HepG2 (cell line): ENCODE results near the gene PLIN5. TPM values are rescaled to one million over a fixed set of nuclear protein-coding genes. Genes with fewer than 3 reads are reported as not detected.

ENCODE experiments used
- ATAC-seq: fragments of 200-7000 bp; cut with Tn5 transposase; 3 replicates; pipeline ENCODE4 v1.9.1; 2020; ENCODE audit warnings: mild to moderate bottlenecking, moderate library complexity
- BruUV-seq: library from RNA; stranded (reverse); fragments of 400-500 nt; replicated peaks from 2 replicates; lab custom pipeline; 2021; lab: Mats Ljungman, UMichigan
- CTCF ChIA-PET: fragments of 300-600 bp; formaldehyde crosslinking; extraction: SDS; loops from one replicate; lab custom pipeline; 2021; ENCODE audit warnings: low total read pairs, inconsistent platforms, low intra/inter-chr PET ratio; lab: Yijun Ruan, JAX
- POLR2A ChIA-PET: fragments of 350-600 bp; sonication (Branson Sonifier 250); formaldehyde crosslinking; loops from one replicate; lab custom pipeline; 2020; ENCODE audit warnings: antibody characterized with exemption, inconsistent platforms; lab: Yijun Ruan, JAX
- DNase-seq: peaks from one replicate; pipeline ENCODE4 v3.0.0-alpha.2; 2015; ENCODE audit warnings: low spot score
- FAIRE-seq: peaks from 3 replicates; lab custom pipeline; 2011; peaks lifted over from hg19 to GRCh38; lab: Jason Lieb, UNC
- H2AFZ ChIP-seq: one replicate; pipeline ENCODE4 v1.6.1; 2011; ENCODE audit warnings: low read length, inconsistent platforms
- H3K27ac ChIP-seq: fragments of 300-600 bp; 3 replicates; pipeline ENCODE4 v1.8.0; 2011; ENCODE audit warnings: mixed run types, mild to moderate bottlenecking, mixed read lengths, low read length, inconsistent platforms; ENCODE audit not compliant: insufficient read depth; ENCODE audit errors: extremely low read length
- H3K27me3 ChIP-seq, 2 experiments: fragments of 200-600 bp in 1 of 2; 2 replicates in 1 of 2; 3 replicates in 1 of 2; pipeline versions ENCODE4 v1.6.0 to v1.8.0; 2011; ENCODE audit warnings: low read length in 2 of 2, mild to moderate bottlenecking in 2 of 2, moderate library complexity in 2 of 2, inconsistent platforms in 1 of 2; ENCODE audit not compliant: insufficient read depth in 2 of 2, control insufficient read depth in 1 of 2
- H3K36me3 ChIP-seq, 2 experiments: fragments of 200-600 bp in 1 of 2; replicated peaks in 1 of 2; 2 replicates in 1 of 2; 3 replicates in 1 of 2; pipeline versions ENCODE4 v1.5.1 to v1.8.0; 2011; ENCODE audit warnings: low read length in 2 of 2, inconsistent platforms in 1 of 2; ENCODE audit not compliant: insufficient read depth in 2 of 2, control insufficient read depth in 1 of 2
- H3K4me1 ChIP-seq: 2 replicates; pipeline ENCODE4 v1.5.1; 2012; ENCODE audit warnings: low read length, inconsistent platforms; ENCODE audit not compliant: insufficient read depth
- H3K4me2 ChIP-seq: 2 replicates; pipeline ENCODE4 v1.6.0; 2011; ENCODE audit warnings: low read depth, low read length, inconsistent platforms
- H3K4me3 ChIP-seq, 3 experiments: fragments of 200-600 bp in 1 of 3; sonication (generic), shearing (Covaris generic) in 1 of 3; replicated peaks in 1 of 3; 2 replicates each; pipeline ENCODE4 v1.5.1; 2011 to 2016; ENCODE audit warnings: low read length in 3 of 3, inconsistent platforms in 2 of 3, low read depth in 2 of 3, mild to moderate bottlenecking in 2 of 3, control low read depth in 1 of 3, mixed read lengths in 1 of 3; ENCODE audit not compliant: insufficient read depth in 1 of 3
- H3K79me2 ChIP-seq: one replicate; pipeline ENCODE4 v1.6.1; 2011; ENCODE audit warnings: low read length, inconsistent platforms; ENCODE audit not compliant: insufficient read depth
- H3K9ac ChIP-seq: 2 replicates; pipeline ENCODE4 v1.6.0; 2011; ENCODE audit warnings: mild to moderate bottlenecking, low read depth, low read length, inconsistent platforms; ENCODE audit not compliant: insufficient read depth
- H3K9me3 ChIP-seq: 2 replicates; pipeline ENCODE4 v1.5.1; 2012; ENCODE audit warnings: mild to moderate bottlenecking, low read length
- H4K20me1 ChIP-seq: 2 replicates; pipeline ENCODE4 v1.6.0; 2011; ENCODE audit warnings: inconsistent platforms, mild to moderate bottlenecking, low read length, moderate library complexity; ENCODE audit not compliant: insufficient read depth
- ATAD3A ChIP-seq: sonication (generic); formaldehyde crosslinking; IDR thresholded peaks from 2 replicates; pipeline ENCODE4 v1.4.0; 2020; ENCODE audit warnings: missing genetic modification reagents
- EP300 ChIP-seq, 3 experiments: sonication (generic) in 1 of 3; formaldehyde crosslinking in 1 of 3; IDR thresholded peaks; 2 replicates each; pipeline versions ENCODE4 v1.5.1 to v1.6.1; 2011 to 2020; ENCODE audit warnings: low read depth in 2 of 3, low read length in 2 of 3, borderline replicate concordance in 1 of 3, improper control_type of control experiment in 1 of 3, mild to moderate bottlenecking in 1 of 3, missing genetic modification reagents in 1 of 3, moderate library complexity in 1 of 3
- ESRRA ChIP-seq: sonication (generic); formaldehyde crosslinking; IDR thresholded peaks from 2 replicates; pipeline ENCODE4 v1.5.1; 2020; ENCODE audit warnings: mild to moderate bottlenecking, low read depth, missing genetic modification reagents
- MAFG ChIP-seq: sonication (generic); formaldehyde crosslinking; IDR thresholded peaks from 2 replicates; pipeline ENCODE4 v1.5.1; 2020; ENCODE audit warnings: mild to moderate bottlenecking, missing genetic modification reagents
- NAIF1 ChIP-seq: sonication (generic); formaldehyde crosslinking; IDR thresholded peaks from 2 replicates; pipeline ENCODE4 v1.5.0; 2020; ENCODE audit warnings: mild to moderate bottlenecking, missing genetic modification reagents, borderline replicate concordance
- NPAS2 ChIP-seq: sonication (generic); formaldehyde crosslinking; IDR thresholded peaks from 2 replicates; pipeline ENCODE4 v1.8.0; 2022; ENCODE audit warnings: mild to moderate bottlenecking, missing genetic modification reagents, borderline replicate concordance
- SMAD9 ChIP-seq: sonication (generic); formaldehyde crosslinking; IDR thresholded peaks from 2 replicates; pipeline ENCODE4 v1.5.1; 2020; ENCODE audit warnings: mild to moderate bottlenecking, missing genetic modification reagents
- TBL1XR1 ChIP-seq: fragments of 150-350 bp; IDR thresholded peaks from 2 replicates; pipeline ENCODE4 v1.6.1; 2014; ENCODE audit warnings: borderline replicate concordance, low read length; ENCODE audit not compliant: partially characterized antibody
- TMF1 ChIP-seq: sonication (generic); formaldehyde crosslinking; IDR thresholded peaks from 2 replicates; pipeline ENCODE4 v1.8.1; 2022; ENCODE audit warnings: low read depth, missing genetic modification reagents
- TOE1 ChIP-seq: sonication (generic); formaldehyde crosslinking; IDR thresholded peaks from 2 replicates; pipeline ENCODE4 v1.4.0; 2020; ENCODE audit warnings: mild to moderate bottlenecking, missing genetic modification reagents
- YEATS4 ChIP-seq: sonication (generic); formaldehyde crosslinking; IDR thresholded peaks from 2 replicates; pipeline ENCODE4 v1.4.0; 2020; ENCODE audit warnings: missing genetic modification reagents, borderline replicate concordance
- ZFAT ChIP-seq: sonication (generic); formaldehyde crosslinking; conservative IDR thresholded peaks from 2 replicates; pipeline ENCODE4 v1.8.1; 2023; ENCODE audit warnings: missing genetic modification reagents, inconsistent platforms
- ZFY ChIP-seq: sonication (generic); formaldehyde crosslinking; IDR thresholded peaks from 2 replicates; pipeline ENCODE4 v1.4.0; 2020; ENCODE audit warnings: missing genetic modification reagents
- ZMAT5 ChIP-seq: sonication (generic); formaldehyde crosslinking; IDR thresholded peaks from 2 replicates; pipeline ENCODE4 v1.5.0; 2020; ENCODE audit warnings: mild to moderate bottlenecking, low read depth, missing genetic modification reagents, borderline replicate concordance
- ZNF225 ChIP-seq: sonication (generic); formaldehyde crosslinking; IDR thresholded peaks from 2 replicates; pipeline ENCODE4 v1.4.0; 2020; ENCODE audit warnings: mild to moderate bottlenecking, missing genetic modification reagents
- ZNF589 ChIP-seq: sonication (generic); formaldehyde crosslinking; conservative IDR thresholded peaks from 2 replicates; pipeline ENCODE4 v1.8.0; 2022; ENCODE audit warnings: mild to moderate bottlenecking, moderate library complexity, missing genetic modification reagents
- ZNF772 ChIP-seq: sonication (generic); formaldehyde crosslinking; IDR thresholded peaks from 2 replicates; pipeline ENCODE4 v1.5.0; 2020; ENCODE audit warnings: mild to moderate bottlenecking, missing genetic modification reagents
- ZNF816 ChIP-seq: sonication (generic); formaldehyde crosslinking; IDR thresholded peaks from 2 replicates; pipeline ENCODE4 v1.8.0; 2022; ENCODE audit warnings: missing genetic modification reagents, mild to moderate bottlenecking, borderline replicate concordance
- WGBS: methylation state at CpG from one replicate; pipeline ENCODE4 v1.1.6; 2017; ENCODE audit warnings: low lambda C conversion rate; 5-methylcytosine and 5-hydroxymethylcytosine counted together
- in situ Hi-C: cut with HindIII; loops from 2 replicates; pipeline ENCODE4 v1.10.0; 2017; ENCODE audit warnings: low pct_unique_long_range_greater_than_20kb; ENCODE audit not compliant: extremely low pct_ligation_motif_present
- intact Hi-C: fragments of 100-400 bp; cut with micrococcal nuclease; formaldehyde crosslinking; loops from one replicate; pipeline ENCODE4 v1.10.0; 2022; ENCODE audit not compliant: unreplicated experiment
- polyA plus RNA-seq, 8 experiments: library from polyadenylated mRNA; depleted of rRNA in 3 of 8; stranded (reverse) in 7 of 8; unstranded in 1 of 8; fragments of >200 nt; fragmentation: Illumina TruSeq in 4 of 8; extraction: Trizol in 4 of 8; gene quantifications; 2 replicates each; pipeline versions ENCODE4 v1.2.1 to v1.2.3, GENCODE V29; 2011 to 2016; ENCODE audit warnings: low read depth in 4 of 8, missing spikeins in 1 of 8, mixed read lengths in 1 of 8; ENCODE audit not compliant: insufficient read depth in 1 of 8
- total RNA-seq, 5 experiments: library from RNA; depleted of rRNA; stranded (reverse); fragments of >200 nt; fragmentation: Illumina TruSeq; extraction: Trizol; gene quantifications; 2 replicates each; pipeline ENCODE4 v1.2.3, GENCODE V29; 2016; ENCODE audit warnings: low read depth in 1 of 5

PLIN5 gene
- total and polyA plus RNA-seq, 2 of the 13 experiments (the other 11 are each of a cell fraction or from before 2014, with no cell fraction given), result 1.8 to 4.8 TPM

- H4K20me1 ChIP-seq, result no peaks in the 10 kb centered on the region
- no peaks in the 10 kb centered on the region for H3K79me2 ChIP-seq
- no peak for DNase-seq
- intact Hi-C loops (no loop called here), in situ Hi-C loops (no loop called here)
- H3K4me1 ChIP-seq, result no peaks in the 10 kb centered on the region
- no peak overlapping the region for H3K27ac ChIP-seq
- H3K9me3 ChIP-seq, result no peaks in the 10 kb centered on the region
- H3K4me2 ChIP-seq, result no peak overlapping the region
- FAIRE-seq, result no peak
- H3K27me3 ChIP-seq, result no peaks in the 10 kb centered on the region
- H3K4me3 ChIP-seq, result no peak overlapping the region
- ChIA-PET POLR2A (interaction anchor here (0.7 to 1.2 kb wide), 2 partner anchors 15 to 33 kb away, joined by 3 read pairs; partner anchors contain the start of gene PLIN4), CTCF (no interaction called here)
- BruUV-seq, result no TSS peak
- 94% methylated on average over 8 of the region's 10 CpGs for WGBS
- no peak overlapping the region for H3K9ac ChIP-seq
- peaks cover 4 to 16% of the 10 kb centered on the region in 2 experiments; a peak in 3 of 5 replicates for H3K36me3 ChIP-seq
- no peak for TF ChIP-seq ZNF589 (CRISPR knock-in tag)
- TF ChIP-seq TBL1XR1, result no peak
- TF ChIP-seq ZFY, result no peak
- no peak for TF ChIP-seq TOE1 (CRISPR knock-in tag)
- no peak for TF ChIP-seq NPAS2
- TF ChIP-seq YEATS4 (CRISPR knock-in tag), result no peak
- TF ChIP-seq ESRRA, result no peak
- TF ChIP-seq MAFG, result no peak
- TF ChIP-seq ZNF225 (CRISPR knock-in tag), result no peak
- no peak for TF ChIP-seq ATAD3A
- TF ChIP-seq SMAD9, result no peak
- no peak for TF ChIP-seq ZNF772 (CRISPR knock-in tag)
- no peak for TF ChIP-seq TMF1
- no peak for TF ChIP-seq NAIF1 (CRISPR knock-in tag)
- TF ChIP-seq EP300 (IDR thresholded peaks at IDR 0.05; ENCODE audit: low read depth in 2 of 2, low read length in 2 of 2), result no peak
- TF ChIP-seq EP300 (CRISPR knock-in tag; IDR thresholded peaks at IDR 0.05; ENCODE audit: borderline replicate concordance), result no peak
- TF ChIP-seq ZMAT5 (CRISPR knock-in tag), result no peak
- no peak for TF ChIP-seq ZFAT (CRISPR knock-in tag)
- no peak for TF ChIP-seq ZNF816
- no peak for ATAC-seq
- no peak overlapping the region for H2AFZ ChIP-seq
Observed at GRCh38 chr19:4503825-4504170, 31.2 kb downstream of the PLIN5 start.
